ENCODE data around the gene HCN4. TPM values are rescaled to one million over a fixed set of nuclear protein-coding genes. Genes with fewer than 3 reads are reported as not detected.
"Not testable (repeated sequence)": the region's sequence is repeated elsewhere in the genome, so short reads cannot be mapped to it uniquely, and the experiment has no call there.

HCN4 gene
- total RNA-seq, 4 donors from 2014 or later = not detected

DNA sequence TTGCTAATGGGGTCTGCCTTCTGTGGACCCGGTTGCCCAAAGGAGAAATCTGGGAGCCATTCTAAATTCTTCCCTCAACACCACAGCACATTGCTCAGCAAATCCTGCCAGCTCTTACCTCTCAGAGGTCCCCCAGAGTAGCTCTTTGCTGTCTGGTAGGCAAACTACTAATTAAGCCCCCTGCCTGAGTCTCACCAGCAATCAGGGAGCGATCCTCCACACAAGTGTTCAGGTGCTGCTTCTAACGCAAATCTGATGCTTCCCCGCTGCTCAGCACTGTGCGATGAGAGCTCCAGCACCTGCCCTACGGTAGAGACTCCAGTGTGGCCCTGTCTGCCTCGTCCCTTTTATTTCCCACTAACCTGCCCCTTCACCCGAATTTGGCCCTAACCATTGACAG is 60.5 kb downstream of the HCN4 start:
- Histone ChIP-seq H3K36me3 (peaks cover 0 to 14% (median 0%) of the 10 kb centered on the region in 3 donors), H3K4me1 (peaks cover 0 to 6% (median 0%) of the 10 kb centered on the region in 3 donors), H3K27ac (no peak overlapping the region), H3K4me3 (no peak overlapping the region), H3K9me3 (no peaks in the 10 kb centered on the region), H3K27me3 (no peaks in the 10 kb centered on the region)
- DNase-seq = no peak
- intact Hi-C loops (cut with DNase I) = no loop called here
- 75 to 87% methylated on average over 3 to 8 of the region's 8 CpGs for WGBS, 2 donors
- TF ChIP-seq, protein P1, sequence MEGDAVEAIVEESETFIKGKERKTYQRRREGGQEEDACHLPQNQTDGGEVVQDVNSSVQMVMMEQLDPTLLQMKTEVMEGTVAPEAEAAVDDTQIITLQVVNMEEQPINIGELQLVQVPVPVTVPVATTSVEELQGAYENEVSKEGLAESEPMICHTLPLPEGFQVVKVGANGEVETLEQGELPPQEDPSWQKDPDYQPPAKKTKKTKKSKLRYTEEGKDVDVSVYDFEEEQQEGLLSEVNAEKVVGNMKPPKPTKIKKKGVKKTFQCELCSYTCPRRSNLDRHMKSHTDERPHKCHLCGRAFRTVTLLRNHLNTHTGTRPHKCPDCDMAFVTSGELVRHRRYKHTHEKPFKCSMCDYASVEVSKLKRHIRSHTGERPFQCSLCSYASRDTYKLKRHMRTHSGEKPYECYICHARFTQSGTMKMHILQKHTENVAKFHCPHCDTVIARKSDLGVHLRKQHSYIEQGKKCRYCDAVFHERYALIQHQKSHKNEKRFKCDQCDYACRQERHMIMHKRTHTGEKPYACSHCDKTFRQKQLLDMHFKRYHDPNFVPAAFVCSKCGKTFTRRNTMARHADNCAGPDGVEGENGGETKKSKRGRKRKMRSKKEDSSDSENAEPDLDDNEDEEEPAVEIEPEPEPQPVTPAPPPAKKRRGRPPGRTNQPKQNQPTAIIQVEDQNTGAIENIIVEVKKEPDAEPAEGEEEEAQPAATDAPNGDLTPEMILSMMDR (IDR thresholded peaks at IDR 0.05) = no peak
- no peak for TF ChIP-seq POLR2A (IDR thresholded peaks at IDR 0.05)

DNA sequence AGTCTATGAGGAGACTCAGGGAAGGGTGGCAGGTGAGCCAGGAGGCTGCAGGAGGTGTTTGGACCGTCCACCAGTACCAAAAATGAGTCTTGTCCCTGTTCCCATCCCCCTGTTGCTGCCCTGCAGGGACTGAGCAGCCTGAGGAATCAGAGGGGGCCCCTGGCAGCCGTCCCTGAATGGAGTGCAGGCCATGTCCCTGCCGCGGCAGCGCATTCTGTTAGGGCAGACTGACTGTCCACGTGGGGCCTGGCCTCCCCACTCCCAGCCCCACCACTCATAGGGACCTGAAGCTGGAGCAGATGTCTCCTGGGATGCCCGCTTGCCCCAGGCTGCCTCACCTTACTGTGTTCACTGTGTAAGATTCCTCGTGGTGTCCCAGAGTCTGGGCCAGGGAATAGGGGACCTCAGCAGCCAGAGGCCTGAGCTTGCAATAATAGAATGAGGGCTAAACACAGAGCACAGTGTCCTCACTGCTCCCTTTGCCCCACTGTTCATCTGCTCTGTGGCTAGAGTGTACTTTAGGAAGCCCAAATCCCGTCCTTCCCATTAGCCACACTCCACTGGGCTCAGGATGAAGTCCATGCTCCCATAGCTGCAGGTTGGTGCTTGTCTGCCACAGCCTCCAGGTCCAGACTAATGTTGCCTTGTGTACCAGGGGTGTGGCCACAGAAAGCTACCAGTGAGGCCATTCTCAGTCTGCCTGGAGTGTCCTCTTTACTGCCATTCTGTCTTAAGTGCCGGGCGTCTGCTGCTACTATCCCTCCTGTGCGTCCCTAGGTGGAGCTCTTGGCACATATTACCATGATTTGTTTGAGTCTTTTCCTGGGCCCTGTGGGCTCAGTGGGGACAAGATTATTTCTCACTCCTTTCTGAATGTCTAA is 63.2 kb downstream of the HCN4 start:
- H3K27ac ChIP-seq = no peak overlapping the region
- H3K36me3 ChIP-seq = peaks cover 0 to 42% (median 4%) of the 10 kb centered on the region in 3 donors
- H3K4me1 ChIP-seq = peaks cover 0 to 6% (median 0%) of the 10 kb centered on the region in 3 donors
- WGBS, 2 donors = 38 to 55% methylated on average over 6 to 8 of the region's 12 CpGs
- intact Hi-C loops (cut with DNase I) = no loop called here
- TF ChIP-seq POLR2A (IDR thresholded peaks at IDR 0.05) = no peak
- TF ChIP-seq, protein P1 (IDR thresholded peaks at IDR 0.05) = peak in 3 of 6 experiments; percentile 13 to 50 (median 25)
- H3K9me3 ChIP-seq = no peaks in the 10 kb centered on the region
- no peaks in the 10 kb centered on the region for H3K27me3 ChIP-seq
- H3K4me3 ChIP-seq = no peak overlapping the region
- no peak for DNase-seq

GRCh38 chr15:73303636-73304035 is 65.1 kb downstream of the HCN4 start:
- Histone ChIP-seq H3K9me3 (no peaks in the 10 kb centered on the region), H3K4me1 (peaks cover 0 to 6% (median 0%) of the 10 kb centered on the region in 3 donors), H3K4me3 (no peak overlapping the region), H3K27me3 (no peaks in the 10 kb centered on the region), H3K36me3 (peaks cover 0 to 61% (median 4%) of the 10 kb centered on the region in 3 donors), H3K27ac (no peak overlapping the region)
- WGBS, 2 donors = 74 to 78% methylated on average over 5 of the region's 5 CpGs
- TF ChIP-seq, protein P1 (IDR thresholded peaks at IDR 0.05) = no peak
- no peak for TF ChIP-seq POLR2A (IDR thresholded peaks at IDR 0.05)
- intact Hi-C loops (cut with DNase I) = no loop called here
- DNase-seq = no peak

DNA sequence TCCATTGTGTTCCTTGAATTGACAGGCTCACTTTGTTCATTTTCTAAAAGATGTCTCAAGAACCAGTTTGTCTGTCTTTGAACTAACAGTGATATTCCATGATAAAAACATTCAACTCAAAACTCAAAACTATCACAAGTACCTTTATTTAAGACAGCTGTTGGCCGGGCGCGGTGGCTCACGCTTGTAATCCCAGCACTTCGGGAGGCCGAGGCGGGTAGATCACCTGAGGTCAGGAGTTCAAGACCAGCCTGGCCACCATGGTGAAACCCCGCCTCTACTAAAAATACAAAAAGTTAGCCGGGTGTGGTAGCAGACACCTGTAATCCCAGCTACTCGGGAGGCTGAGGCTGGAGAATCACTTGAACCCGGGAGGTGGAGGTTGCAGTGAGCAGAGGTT is 68.5 kb downstream of the HCN4 start:
- H3K4me1 ChIP-seq; DNase-seq; H3K9me3 ChIP-seq; H3K4me3 ChIP-seq; H3K27ac ChIP-seq; intact Hi-C loops (cut with DNase I); H3K27me3 ChIP-seq: not testable (repeated sequence)
- H3K36me3 ChIP-seq = peaks cover 0 to 94% (median 8%) of the 10 kb centered on the region in 3 donors
- 78 to 86% methylated on average over 5 to 11 of the region's 11 CpGs for WGBS, 2 donors

DNA sequence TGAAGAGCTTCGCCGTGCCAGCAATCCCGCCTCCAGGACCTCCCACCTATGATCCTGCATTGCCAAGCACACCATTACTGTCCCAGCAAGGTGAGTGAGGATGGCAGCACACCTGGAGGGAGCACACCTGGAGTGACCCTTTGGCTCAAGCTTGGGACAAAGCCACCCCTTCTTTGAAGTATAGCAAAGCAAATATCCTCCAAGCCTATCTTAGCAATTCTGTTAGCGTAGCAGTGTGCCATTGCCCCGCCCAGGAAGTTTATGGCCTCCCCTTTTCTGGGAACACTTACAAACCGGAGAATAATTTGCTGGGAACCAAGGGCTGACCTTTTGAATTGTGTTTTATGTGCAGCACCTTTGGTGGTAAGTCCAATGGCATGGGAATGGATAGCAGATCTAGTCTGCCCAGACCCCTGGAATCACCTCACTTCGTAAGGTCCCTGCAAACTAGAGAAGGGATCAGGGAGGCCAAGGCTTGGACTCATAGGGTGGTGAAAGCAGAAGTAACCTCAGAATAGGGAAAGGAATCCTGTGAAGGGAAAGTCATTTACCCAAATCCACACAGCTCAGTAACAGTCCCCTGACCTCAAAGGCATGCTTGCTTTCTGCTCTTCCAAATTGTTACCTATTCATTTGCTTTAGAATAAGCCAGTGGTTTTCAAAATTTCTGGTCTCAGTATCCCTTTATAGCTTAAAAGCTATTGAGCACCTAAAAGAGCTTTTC is 70.1 kb downstream of the HCN4 start:
- Histone ChIP-seq H3K36me3 (peaks cover 0 to 99% (median 8%) of the 10 kb centered on the region in 3 donors), H3K9me3 (no peaks in the 10 kb centered on the region), H3K4me3 (no peak overlapping the region), H3K4me1 (no peaks in the 10 kb centered on the region), H3K27ac (no peak overlapping the region), H3K27me3 (no peaks in the 10 kb centered on the region)
- no peak for TF ChIP-seq POLR2A (IDR thresholded peaks at IDR 0.05)
- TF ChIP-seq, protein P1 (IDR thresholded peaks at IDR 0.05) = no peak
- WGBS, 2 donors = 76 to 85% methylated on average over 3 to 6 of the region's 7 CpGs
- intact Hi-C loops (cut with DNase I) = no loop called here
- DNase-seq = no peak

Data from esophagus squamous epithelium (tissue), 5 donors.